Gastroesophageal sphincter (tissue), 4 donors: Measurements from ENCODE around the gene TIMM13. TPM values are rescaled to one million over a fixed set of nuclear protein-coding genes. Genes with fewer than 3 reads are reported as not detected.
"Not testable (repeated sequence)": the region's sequence is repeated elsewhere in the genome, so short reads cannot be mapped to it uniquely, and the experiment has no call there.

Source experiments
- ATAC-seq: fragments of 150-250 bp; one replicate; pipeline ENCODE4 v1.9.1; 2016; ENCODE audit warnings: mild to moderate bottlenecking, moderate library complexity
- H3K27ac ChIP-seq, 4 donors: fragments of 200-600 bp; sonication (generic) in 3 of 4; 1 replicate in 3 of 4; 2 replicates in 1 of 4; pipeline ENCODE4 v1.5.1; 2016 to 2019
- H3K27me3 ChIP-seq: fragments of 200-600 bp; sonication (generic); one replicate; pipeline ENCODE4 v1.5.1; 2019
- H3K36me3 ChIP-seq, 2 donors: fragments of 200-600 bp; sonication (generic); one replicate each; pipeline ENCODE4 v1.5.1; 2019; ENCODE audit warnings: control low read depth in 1 of 2
- H3K4me1 ChIP-seq, 3 donors: fragments of 200-600 bp; sonication (generic); 1 replicate in 2 of 3; 2 replicates in 1 of 3; pipeline ENCODE4 v1.5.1; 2016 to 2019; ENCODE audit warnings: control low read depth in 2 of 3
- H3K4me3 ChIP-seq, 2 donors: fragments of 200-600 bp; sonication (generic); one replicate each; pipeline ENCODE4 v1.5.1; 2019; ENCODE audit warnings: mild to moderate bottlenecking in 1 of 2, moderate library complexity in 1 of 2
- H3K9me3 ChIP-seq, 3 donors: fragments of 200-600 bp; sonication (generic); one replicate each; pipeline ENCODE4 v1.5.1; 2017 to 2019; ENCODE audit warnings: control low read depth in 2 of 3
- CTCF ChIP-seq, 4 experiments: fragments of 200-600 bp in 2 of 4; fragments of 450-650 bp in 2 of 4; sonication (generic) in 1 of 4; IDR thresholded peaks; one replicate each; pipeline ENCODE4 v1.5.1; 2017 to 2019; ENCODE audit warnings: antibody characterized with exemption in 4 of 4, mild to moderate bottlenecking in 2 of 4, moderate library complexity in 2 of 4
- EP300 ChIP-seq: sonication (generic); formaldehyde crosslinking; IDR thresholded peaks from one replicate; pipeline ENCODE4 v1.6.1; 2017; ENCODE audit warnings: antibody characterized with exemption, mild to moderate bottlenecking
- POLR2A ChIP-seq, 2 donors: fragments of 450-650 bp; IDR thresholded peaks; one replicate each; pipeline ENCODE4 v1.6.1; 2017; ENCODE audit warnings: antibody characterized with exemption in 2 of 2, mild to moderate bottlenecking in 2 of 2, moderate library complexity in 1 of 2
- POLR2AphosphoS5 ChIP-seq: sonication (generic); formaldehyde crosslinking; IDR thresholded peaks from one replicate; pipeline ENCODE4 v1.6.1; 2017; ENCODE audit warnings: antibody characterized with exemption
- WGBS, 2 donors: methylation state at CpG; one replicate each; pipeline ENCODE4 v1.1.5; 2018; ENCODE audit warnings: low coverage in 1 of 2; 5-methylcytosine and 5-hydroxymethylcytosine counted together
- total RNA-seq, 4 donors: library from RNA; depleted of rRNA; stranded (reverse); fragments of >200 nt; gene quantifications; one replicate each; pipeline ENCODE4 v1.1.0, GENCODE V29; 2016

TIMM13 gene
- total RNA-seq, 4 donors from 2014 or later: 22.9 to 32.2 (median 27.3) TPM

GRCh38 chr19:2398735-2399305, 28.6 kb downstream of the TIMM13 start:
- 75 to 87% methylated on average over 2 to 4 of the region's 14 CpGs for WGBS, 2 donors
- peaks cover 41% of the 10 kb centered on the region for H3K27me3 ChIP-seq
- no peaks in the 10 kb centered on the region for H3K4me1 ChIP-seq
- H3K4me3 ChIP-seq: no peak overlapping the region
- TF ChIP-seq POLR2A (IDR thresholded peaks at IDR 0.05) (no peak), POLR2AphosphoS5 (no peak), CTCF (IDR thresholded peaks at IDR 0.05) (no peak), EP300 (no peak)
- H3K9me3 ChIP-seq: peaks cover 0 to 1% (median 0%) of the 10 kb centered on the region in 3 donors
- ATAC-seq: no peak
- no peaks in the 10 kb centered on the region for H3K36me3 ChIP-seq
- no peak overlapping the region for H3K27ac ChIP-seq

GRCh38 chr19:2397173-2397572, 30.2 kb downstream of the TIMM13 start:
- not testable (repeated sequence) for H3K9me3 ChIP-seq
- WGBS, 2 donors: 88 to 100% methylated on average over 2 to 3 of the region's 7 CpGs

GRCh38 chr19:2395293-2395829, 32.0 kb downstream of the TIMM13 start:
- H3K27ac ChIP-seq: not testable (repeated sequence)

More at GRCh38 chr19:2397173-2397572, 30.2 kb downstream of the TIMM13 start:
- H3K4me1 ChIP-seq, ATAC-seq, H3K4me3 ChIP-seq, H3K36me3 ChIP-seq, H3K27ac ChIP-seq: not testable (repeated sequence)
- peaks cover 33% of the 10 kb centered on the region for H3K27me3 ChIP-seq

GRCh38 chr19:2394442-2395292, 32.7 kb downstream of the TIMM13 start:
- no peak for TF ChIP-seq POLR2AphosphoS5
- no peak for TF ChIP-seq EP300
- peaks cover 0 to 5% (median 0%) of the 10 kb centered on the region in 3 donors for H3K4me1 ChIP-seq
- WGBS, 2 donors: 58 to 80% methylated on average over 20 to 22 of the region's 27 CpGs
- peaks cover 33% of the 10 kb centered on the region for H3K27me3 ChIP-seq
- ATAC-seq: no peak
- H3K9me3 ChIP-seq: no peaks in the 10 kb centered on the region
- no peaks in the 10 kb centered on the region for H3K36me3 ChIP-seq
- no peak overlapping the region for H3K4me3 ChIP-seq
- no peak overlapping the region for H3K27ac ChIP-seq

More at GRCh38 chr19:2395293-2395829, 32.0 kb downstream of the TIMM13 start:
- ATAC-seq, H3K36me3 ChIP-seq, H3K9me3 ChIP-seq, H3K4me3 ChIP-seq, H3K4me1 ChIP-seq: not testable (repeated sequence)
- H3K27me3 ChIP-seq: peaks cover 31% of the 10 kb centered on the region
- 89% methylated on average over 18 of the region's 18 CpGs; no CpG with 5 or more reads in 1 of the 2 donors for WGBS, 2 donors

- Histone ChIP-seq H3K4me3 (no peak overlapping the region), H3K27ac (no peak overlapping the region), H3K27me3 (peaks cover 38% of the 10 kb centered on the region), H3K36me3 (no peaks in the 10 kb centered on the region), H3K4me1 (peaks cover 0 to 5% (median 0%) of the 10 kb centered on the region in 3 donors), H3K9me3 (no peaks in the 10 kb centered on the region)
- ATAC-seq: no peak
- 62 to 72% methylated on average over 5 to 8 of the region's 8 CpGs for WGBS, 2 donors
- TF ChIP-seq CTCF (IDR thresholded peaks at IDR 0.05) (no peak), POLR2A (IDR thresholded peaks at IDR 0.05) (no peak), POLR2AphosphoS5 (no peak)
Measured at GRCh38 chr19:2394054-2394441, 33.3 kb downstream of the TIMM13 start.

GRCh38 chr19:2392899-2393298, 34.5 kb downstream of the TIMM13 start:
- 69 to 75% methylated on average over 4 to 7 of the region's 8 CpGs for WGBS, 2 donors
- not testable (repeated sequence) for ATAC-seq, H3K4me3 ChIP-seq, H3K9me3 ChIP-seq, H3K36me3 ChIP-seq, H3K4me1 ChIP-seq, H3K27ac ChIP-seq
- peaks cover 38% of the 10 kb centered on the region for H3K27me3 ChIP-seq

GRCh38 chr19:2392366-2392765, 35.0 kb downstream of the TIMM13 start:
- Histone ChIP-seq H3K4me1 (peaks cover 0 to 5% (median 0%) of the 10 kb centered on the region in 3 donors), H3K9me3 (no peaks in the 10 kb centered on the region), H3K27me3 (peaks cover 40% of the 10 kb centered on the region), H3K4me3 (no peak overlapping the region), H3K36me3 (no peaks in the 10 kb centered on the region), H3K27ac (no peak overlapping the region)
- no peak for ATAC-seq
- TF ChIP-seq POLR2AphosphoS5 (no peak), EP300 (no peak), POLR2A (IDR thresholded peaks at IDR 0.05) (no peak), CTCF (IDR thresholded peaks at IDR 0.05) (no peak)
- 51 to 62% methylated on average over 4 to 7 of the region's 7 CpGs for WGBS, 2 donors
